Hepatocyte (in vitro differentiated cells): Measurements from ENCODE around the gene NLRP5.

Source experiments
- EZH2 ChIP-seq: fragments of 200-600 bp; sonication (generic); IDR thresholded peaks from 2 replicates; pipeline ENCODE4 v1.6.1; 2016; ENCODE audit warnings: antibody characterized with exemption, mild to moderate bottlenecking, borderline replicate concordance
- EZH2phosphoT487 ChIP-seq: fragments of 200-600 bp; sonication (generic); IDR thresholded peaks from one replicate; pipeline ENCODE4 v1.6.1; 2018; ENCODE audit warnings: antibody characterized with exemption, mild to moderate bottlenecking, low read depth, moderate library complexity; ENCODE audit not compliant: unreplicated experiment, severe bottlenecking
- TF ChIP-seq, protein P1 (sequence below): fragments of 200-600 bp; sonication (generic); IDR thresholded peaks from 2 replicates; pipeline ENCODE4 v1.5.1; 2016; ENCODE audit warnings: antibody characterized with exemption, mild to moderate bottlenecking; ENCODE audit not compliant: poor library complexity

DNA sequence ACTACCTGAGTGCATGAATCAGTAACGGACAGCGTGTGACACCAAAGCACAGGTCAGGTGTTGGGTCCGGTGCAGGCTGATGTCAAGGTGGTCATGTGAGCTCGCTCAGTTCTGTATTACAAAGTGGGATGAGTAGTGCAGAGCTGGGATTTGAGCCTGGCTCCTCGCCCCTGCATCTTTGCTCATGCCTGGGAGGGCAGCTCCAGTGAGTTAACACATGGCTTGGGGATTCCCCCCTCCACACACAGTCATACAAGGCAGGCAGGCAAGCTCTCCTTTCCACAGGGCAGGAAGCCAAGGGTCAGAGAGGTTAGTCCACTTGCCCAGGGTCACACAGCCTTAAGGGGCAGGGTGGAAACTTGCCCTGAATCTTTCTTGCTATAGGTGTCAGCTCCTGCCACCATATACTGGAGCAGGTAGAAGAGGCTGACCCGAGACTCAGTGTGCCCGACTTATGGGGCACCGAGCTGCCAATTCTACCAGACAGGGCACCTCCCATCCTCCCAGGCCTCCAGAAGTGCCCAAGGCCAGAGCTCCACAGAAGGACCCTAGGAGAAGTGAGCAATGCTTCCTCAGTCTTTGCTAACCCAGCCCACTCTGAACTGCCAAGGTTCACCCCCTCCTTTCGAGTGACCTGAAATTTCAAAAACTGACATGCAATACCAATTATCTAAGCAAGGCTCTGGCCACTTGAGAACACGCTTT lies 99.1 kb downstream of the NLRP5 start:
- TF ChIP-seq, protein P1, sequence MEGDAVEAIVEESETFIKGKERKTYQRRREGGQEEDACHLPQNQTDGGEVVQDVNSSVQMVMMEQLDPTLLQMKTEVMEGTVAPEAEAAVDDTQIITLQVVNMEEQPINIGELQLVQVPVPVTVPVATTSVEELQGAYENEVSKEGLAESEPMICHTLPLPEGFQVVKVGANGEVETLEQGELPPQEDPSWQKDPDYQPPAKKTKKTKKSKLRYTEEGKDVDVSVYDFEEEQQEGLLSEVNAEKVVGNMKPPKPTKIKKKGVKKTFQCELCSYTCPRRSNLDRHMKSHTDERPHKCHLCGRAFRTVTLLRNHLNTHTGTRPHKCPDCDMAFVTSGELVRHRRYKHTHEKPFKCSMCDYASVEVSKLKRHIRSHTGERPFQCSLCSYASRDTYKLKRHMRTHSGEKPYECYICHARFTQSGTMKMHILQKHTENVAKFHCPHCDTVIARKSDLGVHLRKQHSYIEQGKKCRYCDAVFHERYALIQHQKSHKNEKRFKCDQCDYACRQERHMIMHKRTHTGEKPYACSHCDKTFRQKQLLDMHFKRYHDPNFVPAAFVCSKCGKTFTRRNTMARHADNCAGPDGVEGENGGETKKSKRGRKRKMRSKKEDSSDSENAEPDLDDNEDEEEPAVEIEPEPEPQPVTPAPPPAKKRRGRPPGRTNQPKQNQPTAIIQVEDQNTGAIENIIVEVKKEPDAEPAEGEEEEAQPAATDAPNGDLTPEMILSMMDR: no peak
- TF ChIP-seq EZH2: no peak
- TF ChIP-seq EZH2phosphoT487: no peak
